HepG2 (cell line): ENCODE measurements around the gene SP7. TPM values are rescaled to one million over a fixed set of nuclear protein-coding genes. Genes with fewer than 3 reads are reported as not detected.

ENCODE experiments used
- ATAC-seq: fragments of 200-7000 bp; cut with Tn5 transposase; 3 replicates; pipeline ENCODE4 v1.9.1; 2020; ENCODE audit warnings: mild to moderate bottlenecking, moderate library complexity
- BruUV-seq: library from RNA; stranded (reverse); fragments of 400-500 nt; replicated peaks from 2 replicates; lab custom pipeline; 2021; lab: Mats Ljungman, UMichigan
- CTCF ChIA-PET: fragments of 300-600 bp; formaldehyde crosslinking; extraction: SDS; loops from one replicate; lab custom pipeline; 2021; ENCODE audit warnings: low total read pairs, inconsistent platforms, low intra/inter-chr PET ratio; lab: Yijun Ruan, JAX
- POLR2A ChIA-PET: fragments of 350-600 bp; sonication (Branson Sonifier 250); formaldehyde crosslinking; loops from one replicate; lab custom pipeline; 2020; ENCODE audit warnings: antibody characterized with exemption, inconsistent platforms; lab: Yijun Ruan, JAX
- DNase-seq: peaks from one replicate; pipeline ENCODE4 v3.0.0-alpha.2; 2015; ENCODE audit warnings: low spot score
- FAIRE-seq: peaks from 3 replicates; lab custom pipeline; 2011; peaks lifted over from hg19 to GRCh38; lab: Jason Lieb, UNC
- H2AFZ ChIP-seq: one replicate; pipeline ENCODE4 v1.6.1; 2011; ENCODE audit warnings: low read length, inconsistent platforms
- H3K27ac ChIP-seq: fragments of 300-600 bp; 3 replicates; pipeline ENCODE4 v1.8.0; 2011; ENCODE audit warnings: mixed run types, mild to moderate bottlenecking, mixed read lengths, low read length, inconsistent platforms; ENCODE audit not compliant: insufficient read depth; ENCODE audit errors: extremely low read length
- H3K27me3 ChIP-seq, 2 experiments: fragments of 200-600 bp in 1 of 2; 2 replicates in 1 of 2; 3 replicates in 1 of 2; pipeline versions ENCODE4 v1.6.0 to v1.8.0; 2011; ENCODE audit warnings: low read length in 2 of 2, mild to moderate bottlenecking in 2 of 2, moderate library complexity in 2 of 2, inconsistent platforms in 1 of 2; ENCODE audit not compliant: insufficient read depth in 2 of 2, control insufficient read depth in 1 of 2
- H3K36me3 ChIP-seq, 2 experiments: fragments of 200-600 bp in 1 of 2; replicated peaks in 1 of 2; 2 replicates in 1 of 2; 3 replicates in 1 of 2; pipeline versions ENCODE4 v1.5.1 to v1.8.0; 2011; ENCODE audit warnings: low read length in 2 of 2, inconsistent platforms in 1 of 2; ENCODE audit not compliant: insufficient read depth in 2 of 2, control insufficient read depth in 1 of 2
- H3K4me1 ChIP-seq: 2 replicates; pipeline ENCODE4 v1.5.1; 2012; ENCODE audit warnings: low read length, inconsistent platforms; ENCODE audit not compliant: insufficient read depth
- H3K4me2 ChIP-seq: 2 replicates; pipeline ENCODE4 v1.6.0; 2011; ENCODE audit warnings: low read depth, low read length, inconsistent platforms
- H3K4me3 ChIP-seq, 3 experiments: fragments of 200-600 bp in 1 of 3; sonication (generic), shearing (Covaris generic) in 1 of 3; replicated peaks in 1 of 3; 2 replicates each; pipeline ENCODE4 v1.5.1; 2011 to 2016; ENCODE audit warnings: low read length in 3 of 3, inconsistent platforms in 2 of 3, low read depth in 2 of 3, mild to moderate bottlenecking in 2 of 3, control low read depth in 1 of 3, mixed read lengths in 1 of 3; ENCODE audit not compliant: insufficient read depth in 1 of 3
- H3K79me2 ChIP-seq: one replicate; pipeline ENCODE4 v1.6.1; 2011; ENCODE audit warnings: low read length, inconsistent platforms; ENCODE audit not compliant: insufficient read depth
- H3K9ac ChIP-seq: 2 replicates; pipeline ENCODE4 v1.6.0; 2011; ENCODE audit warnings: mild to moderate bottlenecking, low read depth, low read length, inconsistent platforms; ENCODE audit not compliant: insufficient read depth
- H3K9me3 ChIP-seq: 2 replicates; pipeline ENCODE4 v1.5.1; 2012; ENCODE audit warnings: mild to moderate bottlenecking, low read length
- H4K20me1 ChIP-seq: 2 replicates; pipeline ENCODE4 v1.6.0; 2011; ENCODE audit warnings: inconsistent platforms, mild to moderate bottlenecking, low read length, moderate library complexity; ENCODE audit not compliant: insufficient read depth
- FOSL1 ChIP-seq: sonication (generic); formaldehyde crosslinking; IDR thresholded peaks from 2 replicates; pipeline ENCODE4 v1.9.0; 2021; ENCODE audit warnings: missing genetic modification reagents, borderline replicate concordance
- NAIF1 ChIP-seq: sonication (generic); formaldehyde crosslinking; IDR thresholded peaks from 2 replicates; pipeline ENCODE4 v1.5.0; 2020; ENCODE audit warnings: mild to moderate bottlenecking, missing genetic modification reagents, borderline replicate concordance
- POLR2AphosphoS2 ChIP-seq: IDR thresholded peaks from 2 replicates; pipeline ENCODE4 v1.6.1; 2011; ENCODE audit warnings: low read depth, low read length, improper control_type of control experiment
- ZNF496 ChIP-seq: sonication (generic); formaldehyde crosslinking; IDR thresholded peaks from 2 replicates; pipeline ENCODE4 v1.8.1; 2023; ENCODE audit warnings: mild to moderate bottlenecking, moderate library complexity, missing genetic modification reagents; ENCODE audit not compliant: insufficient replicate concordance
- ZNF652 ChIP-seq: IDR thresholded peaks from 2 replicates; pipeline ENCODE4 v1.6.1; 2016; ENCODE audit warnings: low read depth, borderline replicate concordance
- ZSCAN25 ChIP-seq: sonication (generic); formaldehyde crosslinking; IDR thresholded peaks from 2 replicates; pipeline ENCODE4 v1.8.0; 2022; ENCODE audit warnings: mild to moderate bottlenecking, missing genetic modification reagents
- WGBS: methylation state at CpG from one replicate; pipeline ENCODE4 v1.1.6; 2017; ENCODE audit warnings: low lambda C conversion rate; 5-methylcytosine and 5-hydroxymethylcytosine counted together
- in situ Hi-C: cut with HindIII; loops from 2 replicates; pipeline ENCODE4 v1.10.0; 2017; ENCODE audit warnings: low pct_unique_long_range_greater_than_20kb; ENCODE audit not compliant: extremely low pct_ligation_motif_present
- intact Hi-C: fragments of 100-400 bp; cut with micrococcal nuclease; formaldehyde crosslinking; loops from one replicate; pipeline ENCODE4 v1.10.0; 2022; ENCODE audit not compliant: unreplicated experiment
- polyA plus RNA-seq, 8 experiments: library from polyadenylated mRNA; depleted of rRNA in 3 of 8; stranded (reverse) in 7 of 8; unstranded in 1 of 8; fragments of >200 nt; fragmentation: Illumina TruSeq in 4 of 8; extraction: Trizol in 4 of 8; gene quantifications; 2 replicates each; pipeline versions ENCODE4 v1.2.1 to v1.2.3, GENCODE V29; 2011 to 2016; ENCODE audit warnings: low read depth in 4 of 8, missing spikeins in 1 of 8, mixed read lengths in 1 of 8; ENCODE audit not compliant: insufficient read depth in 1 of 8
- total RNA-seq, 5 experiments: library from RNA; depleted of rRNA; stranded (reverse); fragments of >200 nt; fragmentation: Illumina TruSeq; extraction: Trizol; gene quantifications; 2 replicates each; pipeline ENCODE4 v1.2.3, GENCODE V29; 2016; ENCODE audit warnings: low read depth in 1 of 5
- TF ChIP-seq, protein P1 (sequence below): IDR thresholded peaks from 2 replicates; pipeline ENCODE4 v1.6.1; 2016; ENCODE audit warnings: low read depth
- TF ChIP-seq, protein P2 (sequence below): sonication (generic); formaldehyde crosslinking; IDR thresholded peaks from 2 replicates; pipeline ENCODE4 v1.4.0; 2020; ENCODE audit warnings: mild to moderate bottlenecking, missing genetic modification reagents

Gene SP7
- total and polyA plus RNA-seq, 2 of the 13 experiments (the other 11 are each of a cell fraction or from before 2014, with no cell fraction given), result not detected

- H3K4me2 ChIP-seq, result no peak overlapping the region
- H3K79me2 ChIP-seq, result peaks cover 18% of the 10 kb centered on the region
- no peak for TF ChIP-seq ZNF652
- TF ChIP-seq, protein P1, sequence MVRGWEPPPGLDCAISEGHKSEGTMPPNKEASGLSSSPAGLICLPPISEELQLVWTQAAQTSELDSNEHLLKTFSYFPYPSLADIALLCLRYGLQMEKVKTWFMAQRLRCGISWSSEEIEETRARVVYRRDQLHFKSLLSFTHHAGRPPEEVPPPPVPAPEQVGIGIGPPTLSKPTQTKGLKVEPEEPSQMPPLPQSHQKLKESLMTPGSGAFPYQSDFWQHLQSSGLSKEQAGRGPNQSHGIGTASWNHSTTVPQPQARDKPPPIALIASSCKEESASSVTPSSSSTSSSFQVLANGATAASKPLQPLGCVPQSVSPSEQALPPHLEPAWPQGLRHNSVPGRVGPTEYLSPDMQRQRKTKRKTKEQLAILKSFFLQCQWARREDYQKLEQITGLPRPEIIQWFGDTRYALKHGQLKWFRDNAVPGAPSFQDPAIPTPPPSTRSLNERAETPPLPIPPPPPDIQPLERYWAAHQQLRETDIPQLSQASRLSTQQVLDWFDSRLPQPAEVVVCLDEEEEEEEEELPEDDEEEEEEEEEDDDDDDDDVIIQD (CRISPR knock-in tag), result no peak
- TF ChIP-seq ZNF496, result no peak
- TF ChIP-seq, protein P2, sequence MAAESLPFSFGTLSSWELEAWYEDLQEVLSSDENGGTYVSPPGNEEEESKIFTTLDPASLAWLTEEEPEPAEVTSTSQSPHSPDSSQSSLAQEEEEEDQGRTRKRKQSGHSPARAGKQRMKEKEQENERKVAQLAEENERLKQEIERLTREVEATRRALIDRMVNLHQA (CRISPR knock-in tag), result no peak
- no peak for TF ChIP-seq FOSL1 (CRISPR knock-in tag)
- no peak for TF ChIP-seq POLR2AphosphoS2
- TF ChIP-seq ZSCAN25 (CRISPR knock-in tag), result no peak
- no peak for TF ChIP-seq NAIF1 (CRISPR knock-in tag)
- TF ChIP-seq, all 625 proteins: peak for 0
- peaks cover 44% of the 10 kb centered on the region for H3K4me1 ChIP-seq
- H3K9me3 ChIP-seq, result no peaks in the 10 kb centered on the region
- FAIRE-seq (no peak), ATAC-seq (no peak), DNase-seq (no peak)
- H3K27ac ChIP-seq, result no peak overlapping the region
- H3K4me3 ChIP-seq, result no peak overlapping the region
- no peaks in the 10 kb centered on the region; a peak in 1 of 5 replicates for H3K27me3 ChIP-seq
- H3K36me3 ChIP-seq, result peaks cover 13 to 18% of the 10 kb centered on the region in 2 experiments
- no peak overlapping the region for H3K9ac ChIP-seq
- H4K20me1 ChIP-seq, result no peaks in the 10 kb centered on the region
- intact Hi-C loops (no loop called here), in situ Hi-C loops (no loop called here)
- no TSS peak for BruUV-seq
- no peak overlapping the region for H2AFZ ChIP-seq
- 97% methylated on average over 12 of the region's 12 CpGs for WGBS
- CTCF ChIA-PET, result no interaction called here
- POLR2A ChIA-PET, result interaction anchor here (1.8 kb wide), 1 partner anchor 53 kb away, joined by 11 read pairs; no protein-coding TSS in a partner anchor
These were observed 42.1 kb upstream of the SP7 start for GRCh38 chr12:53378222-53378621.
